Neural progenitor cell (in vitro differentiated cells): ENCODE data around the gene POLG2. TPM values are rescaled to one million over a fixed set of nuclear protein-coding genes. Genes with fewer than 3 reads are reported as not detected.
A peak's percentile ranks its signal among the peaks of the same experiment; 100 is the strongest.

ENCODE experiments used
- DNase-seq: peaks from one replicate; pipeline ENCODE4 v3.0.0-alpha.2; 2016; ENCODE audit warnings: low spot score
- H2AFZ ChIP-seq: fragments of 200-600 bp; sonication (generic); replicated peaks from 2 replicates; pipeline ENCODE4 v1.6.1; 2016; ENCODE audit warnings: antibody characterized with exemption
- H3F3A ChIP-seq: fragments of 200-600 bp; sonication (generic); 2 replicates; pipeline ENCODE4 v1.6.1; 2016; ENCODE audit warnings: antibody characterized with exemption, low read depth
- H3K27ac ChIP-seq: fragments of 200-600 bp; sonication (generic); 2 replicates; pipeline ENCODE4 v1.5.1; 2016; ENCODE audit warnings: mild to moderate bottlenecking
- H3K27me3 ChIP-seq: fragments of 200-600 bp; sonication (generic); 2 replicates; pipeline ENCODE4 v1.6.1; 2016; ENCODE audit warnings: mild to moderate bottlenecking, moderate library complexity
- H3K36me3 ChIP-seq: fragments of 200-600 bp; sonication (generic); 2 replicates; pipeline ENCODE4 v1.5.1; 2016
- H3K4me1 ChIP-seq: fragments of 200-600 bp; sonication (generic); 2 replicates; pipeline ENCODE4 v1.6.1; 2016; ENCODE audit warnings: mixed run types
- H3K4me2 ChIP-seq: fragments of 200-600 bp; sonication (generic); 2 replicates; pipeline ENCODE4 v1.6.1; 2016
- H3K4me3 ChIP-seq: fragments of 200-600 bp; sonication (generic); 2 replicates; pipeline ENCODE4 v1.5.1; 2016
- H3K79me2 ChIP-seq: fragments of 200-600 bp; sonication (generic); 2 replicates; pipeline ENCODE4 v1.6.1; 2016; ENCODE audit warnings: low read depth
- H3K9ac ChIP-seq: fragments of 200-600 bp; sonication (generic); 2 replicates; pipeline ENCODE4 v1.6.1; 2016
- H3K9me3 ChIP-seq: fragments of 200-600 bp; sonication (generic); 2 replicates; pipeline ENCODE4 v1.5.1; 2016; ENCODE audit warnings: low read depth
- H4K20me1 ChIP-seq: fragments of 200-600 bp; sonication (generic); 2 replicates; pipeline ENCODE4 v1.6.1; 2016; ENCODE audit warnings: low read depth
- H3K27ac Mint-ChIP-seq: 3 replicates; pipeline ENCODE4 v1.8.0; 2021; ENCODE audit warnings: mixed read lengths
- H3K27me3 Mint-ChIP-seq: 2 replicates; pipeline ENCODE4 v1.8.0; 2022; ENCODE audit warnings: low read depth, mild to moderate bottlenecking, inconsistent platforms, moderate library complexity, mixed read lengths; ENCODE audit not compliant: insufficient read depth
- H3K36me3 Mint-ChIP-seq: 3 replicates; pipeline ENCODE4 v1.8.0; 2021; ENCODE audit warnings: mixed read lengths
- H3K4me1 Mint-ChIP-seq: 3 replicates; pipeline ENCODE4 v1.8.0; 2021; ENCODE audit warnings: mixed read lengths
- H3K4me3 Mint-ChIP-seq: 3 replicates; pipeline ENCODE4 v1.8.0; 2021; ENCODE audit warnings: mild to moderate bottlenecking, moderate library complexity, mixed read lengths
- H3K9me3 Mint-ChIP-seq: 3 replicates; pipeline ENCODE4 v1.8.0; 2020; ENCODE audit warnings: mixed read lengths
- EZH2 ChIP-seq: fragments of 200-600 bp; sonication (generic); IDR thresholded peaks from 2 replicates; pipeline ENCODE4 v1.6.1; 2017; ENCODE audit warnings: antibody characterized with exemption, mild to moderate bottlenecking, moderate library complexity
- EZH2phosphoT487 ChIP-seq: fragments of 200-600 bp; sonication (generic); IDR thresholded peaks from 2 replicates; pipeline ENCODE4 v1.6.1; 2017; ENCODE audit warnings: antibody characterized with exemption
- total RNA-seq: library from RNA; depleted of rRNA; stranded (reverse); fragments of >200 nt; gene quantifications from 2 replicates; pipeline ENCODE4 v1.2.3, GENCODE V29; 2015; ENCODE audit warnings: low replicate concordance
- TF ChIP-seq, protein P1 (sequence below): fragments of 200-600 bp; sonication (generic); IDR thresholded peaks from 2 replicates; pipeline ENCODE4 v1.5.1; 2017; ENCODE audit warnings: antibody characterized with exemption, mild to moderate bottlenecking

POLG2 gene
- total RNA-seq, 1 donor from 2014 or later, result 33.9 TPM

DNA sequence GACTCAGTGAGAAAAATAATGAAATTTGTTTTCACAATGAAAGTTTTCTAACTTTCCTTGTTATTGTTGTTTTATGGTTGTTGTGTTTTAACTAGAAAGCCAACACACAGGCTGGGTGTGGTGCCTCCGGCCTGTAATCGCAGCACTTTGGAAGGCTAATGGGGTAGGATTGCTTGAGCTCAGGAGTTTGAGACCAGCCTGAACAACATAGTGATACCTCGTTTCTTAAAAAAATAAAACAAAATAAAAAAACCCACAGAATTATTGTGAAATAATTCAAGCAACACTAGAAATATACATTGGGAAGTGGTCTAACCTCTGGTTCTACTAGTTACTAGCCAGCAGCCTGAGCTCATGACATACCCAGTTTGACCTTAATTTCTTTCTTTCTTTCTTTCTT is 47.3 kb downstream of the POLG2 start:
- no peak for TF ChIP-seq EZH2phosphoT487
- no peak for TF ChIP-seq EZH2
- TF ChIP-seq, protein P1, sequence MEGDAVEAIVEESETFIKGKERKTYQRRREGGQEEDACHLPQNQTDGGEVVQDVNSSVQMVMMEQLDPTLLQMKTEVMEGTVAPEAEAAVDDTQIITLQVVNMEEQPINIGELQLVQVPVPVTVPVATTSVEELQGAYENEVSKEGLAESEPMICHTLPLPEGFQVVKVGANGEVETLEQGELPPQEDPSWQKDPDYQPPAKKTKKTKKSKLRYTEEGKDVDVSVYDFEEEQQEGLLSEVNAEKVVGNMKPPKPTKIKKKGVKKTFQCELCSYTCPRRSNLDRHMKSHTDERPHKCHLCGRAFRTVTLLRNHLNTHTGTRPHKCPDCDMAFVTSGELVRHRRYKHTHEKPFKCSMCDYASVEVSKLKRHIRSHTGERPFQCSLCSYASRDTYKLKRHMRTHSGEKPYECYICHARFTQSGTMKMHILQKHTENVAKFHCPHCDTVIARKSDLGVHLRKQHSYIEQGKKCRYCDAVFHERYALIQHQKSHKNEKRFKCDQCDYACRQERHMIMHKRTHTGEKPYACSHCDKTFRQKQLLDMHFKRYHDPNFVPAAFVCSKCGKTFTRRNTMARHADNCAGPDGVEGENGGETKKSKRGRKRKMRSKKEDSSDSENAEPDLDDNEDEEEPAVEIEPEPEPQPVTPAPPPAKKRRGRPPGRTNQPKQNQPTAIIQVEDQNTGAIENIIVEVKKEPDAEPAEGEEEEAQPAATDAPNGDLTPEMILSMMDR, result no peak
- no peaks in the 10 kb centered on the region for H3K27me3 ChIP-seq

DNA sequence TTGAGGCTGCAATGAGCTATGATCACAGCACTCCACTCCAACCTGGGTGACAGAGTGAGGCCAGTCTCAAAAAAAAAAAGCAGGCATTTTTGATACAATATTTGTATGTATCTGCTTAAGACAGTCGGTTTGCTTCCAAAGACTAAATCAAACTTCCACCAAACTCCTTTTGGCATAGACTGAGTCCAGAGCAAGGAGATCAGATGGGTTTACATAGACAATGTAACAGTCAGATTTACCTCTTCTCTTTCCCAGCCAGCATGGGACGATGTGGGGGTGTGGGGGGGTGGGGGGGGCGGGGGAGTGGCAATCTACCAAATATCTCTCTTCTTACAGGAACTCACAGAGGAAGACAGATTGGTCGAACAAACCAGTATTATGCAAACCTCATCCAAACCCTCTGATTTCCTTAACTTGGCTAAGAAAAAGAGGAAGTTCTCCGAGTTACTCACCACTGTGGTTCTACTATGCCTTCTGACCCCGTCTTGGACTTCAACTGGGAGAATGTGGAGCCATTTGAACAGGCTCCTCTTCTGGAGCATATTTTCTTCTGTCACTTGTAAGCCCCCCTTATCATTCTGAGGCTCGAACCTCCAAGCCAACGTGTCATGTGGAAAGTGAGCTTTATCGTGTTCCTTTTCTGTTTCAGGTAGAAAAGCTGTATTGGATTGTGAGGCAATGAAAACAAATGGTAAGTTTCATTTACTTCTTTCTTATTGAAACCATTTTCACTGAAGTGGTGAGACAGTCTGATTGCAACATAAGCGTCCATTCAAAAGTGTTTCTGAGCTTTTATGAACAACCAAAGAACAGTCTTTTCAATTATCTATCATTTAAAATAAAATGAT is 48.0 kb downstream of the POLG2 start, which contains the start of gene MILR1:
MILR1 (plus strand) TSS at position 451 of the 848 bp plus-strand sequence; CDS start at position 505, 54 bp downstream.
- Histone ChIP-seq H3K4me2 (no peak within 1 kb of the TSS), H3K4me3 (no peak within 1 kb of the TSS), H3K9me3 (no peaks in the 10 kb centered on the region), H3K4me1 (no peaks in the 10 kb centered on the region), H3K79me2 (no peaks in the 10 kb centered on the region), H2AFZ (peak within 1 kb of the TSS; percentile 39), H3K27me3 (no peaks in the 10 kb centered on the region), H3K9ac (no peak within 1 kb of the TSS), H4K20me1 (no peaks in the 10 kb centered on the region), H3K27ac (no peak within 1 kb of the TSS), H3F3A (no peaks in the 10 kb centered on the region), H3K36me3 (no peaks in the 10 kb centered on the region)
- Mint-ChIP-seq H3K36me3 (no peaks in the 10 kb centered on the region), H3K4me1 (no peaks in the 10 kb centered on the region), H3K27me3 (peaks cover 8% of the 10 kb centered on the region), H3K4me3 (no peak within 1 kb of the TSS), H3K27ac (no peak within 1 kb of the TSS), H3K9me3 (no peaks in the 10 kb centered on the region)
- no peak for DNase-seq
- TF ChIP-seq EZH2 (no peak), EZH2phosphoT487 (no peak)
- TF ChIP-seq, protein P1, result no peak

More for the DNA sequence above, 47.3 kb downstream of the POLG2 start:
- H3K79me2 ChIP-seq, result no peaks in the 10 kb centered on the region
- H3K27ac ChIP-seq, result no peak overlapping the region
- H3K36me3 ChIP-seq, result no peaks in the 10 kb centered on the region
- Mint-ChIP-seq H3K4me3 (no peak overlapping the region), H3K9me3 (no peaks in the 10 kb centered on the region), H3K4me1 (no peaks in the 10 kb centered on the region), H3K27me3 (peaks cover 8% of the 10 kb centered on the region), H3K27ac (no peak overlapping the region), H3K36me3 (no peaks in the 10 kb centered on the region)
- no peaks in the 10 kb centered on the region for H4K20me1 ChIP-seq
- no peak overlapping the region for H3K4me2 ChIP-seq
- no peak overlapping the region for H3K9ac ChIP-seq
- no peak for DNase-seq
- H2AFZ ChIP-seq, result no peak overlapping the region
- H3K4me1 ChIP-seq, result no peaks in the 10 kb centered on the region
- no peaks in the 10 kb centered on the region for H3K9me3 ChIP-seq
- H3K4me3 ChIP-seq, result no peak overlapping the region
- no peaks in the 10 kb centered on the region for H3F3A ChIP-seq

GRCh38 chr17:64447526-64447925 is 49.3 kb downstream of the POLG2 start:
- H3K36me3 Mint-ChIP-seq, result no peaks in the 10 kb centered on the region
- H3K4me3 Mint-ChIP-seq, result no peak overlapping the region
- no peaks in the 10 kb centered on the region for H3K4me1 Mint-ChIP-seq
- H3K9ac ChIP-seq, result no peak overlapping the region
- no peak overlapping the region for H2AFZ ChIP-seq
- no peaks in the 10 kb centered on the region for H3K27me3 ChIP-seq
- H4K20me1 ChIP-seq, result no peaks in the 10 kb centered on the region
- H3K4me2 ChIP-seq, result no peak overlapping the region
- no peak overlapping the region for H3K27ac ChIP-seq
- H3K36me3 ChIP-seq, result no peaks in the 10 kb centered on the region
- H3K27me3 Mint-ChIP-seq, result peaks cover 6% of the 10 kb centered on the region
- no peaks in the 10 kb centered on the region for H3F3A ChIP-seq
- H3K79me2 ChIP-seq, result no peaks in the 10 kb centered on the region
- H3K4me3 ChIP-seq, result no peak overlapping the region
- no peak for DNase-seq
- no peak overlapping the region for H3K27ac Mint-ChIP-seq
- no peaks in the 10 kb centered on the region for H3K9me3 Mint-ChIP-seq
- no peak for TF ChIP-seq EZH2
- TF ChIP-seq, protein P1, result no peak
- no peak for TF ChIP-seq EZH2phosphoT487
- no peaks in the 10 kb centered on the region for H3K4me1 ChIP-seq
- H3K9me3 ChIP-seq, result no peaks in the 10 kb centered on the region
